Measurements from ENCODE around the gene ONECUT1.

GRCh38 chr15:52822475-52822874, 32.3 kb upstream of the ONECUT1 start:
- TF ChIP-seq CTCF (IDR thresholded peaks at IDR 0.05) (no peak), POLR2A (IDR thresholded peaks at IDR 0.05) (no peak), EP300 (IDR thresholded peaks at IDR 0.05) (no peak)

Data from ovary (tissue), 3 donors.